ENCODE results near the gene EML1. TPM values are rescaled to one million over a fixed set of nuclear protein-coding genes. Genes with fewer than 3 reads are reported as not detected.
A peak's percentile ranks its signal among the peaks of the same experiment; 100 is the strongest.

EML1 gene
- total and polyA plus RNA-seq, 3 experiments from 2014 or later = 1.3 to 1.7 TPM; not detected in 1

GRCh38 chr14:99797231-99797630, 4.0 kb downstream of the EML1 start:
- POLR2A ChIA-PET = no interaction called here
- DNase-seq = no peak
- no peaks in the 10 kb centered on the region for H3K36me3 Mint-ChIP-seq
- Histone ChIP-seq H3K4me1 (ENCODE audit: insufficient read depth, low read length) (peaks cover 7% of the 10 kb centered on the region), H3K27me3 (ENCODE audit: insufficient read depth, low read length, poor library complexity, severe bottlenecking) (no peaks in the 10 kb centered on the region), H3K27ac (ENCODE audit: low read depth, low read length) (no peak overlapping the region), H3K4me3 (ENCODE audit: low read length) (no peak overlapping the region), H3K9me3 (ENCODE audit: low read length) (no peaks in the 10 kb centered on the region), H3K36me3 (ENCODE audit: insufficient read depth, low read length) (no peaks in the 10 kb centered on the region)
- H3K4me1 Mint-ChIP-seq = peaks cover 6 to 14% (median 14%) of the 10 kb centered on the region in 3 donors
- no peak overlapping the region for H3K4me3 Mint-ChIP-seq
- H3K27me3 Mint-ChIP-seq = peaks cover 18 to 63% of the 10 kb centered on the region in 2 donors
- no peaks in the 10 kb centered on the region for H3K9me3 Mint-ChIP-seq
- no peak overlapping the region for H3K27ac Mint-ChIP-seq
- CTCF ChIA-PET = interaction anchor here (1.2 kb wide), 1 partner anchor 10 kb away, joined by 3 read pairs; no protein-coding TSS in a partner anchor

GRCh38 chr14:99800781-99801180, 7.6 kb downstream of the EML1 start:
- H3K36me3 ChIP-seq (ENCODE audit: insufficient read depth, low read length) = no peaks in the 10 kb centered on the region
- CTCF ChIA-PET = no interaction called here
- H3K27ac ChIP-seq (ENCODE audit: low read depth, low read length) = no peak overlapping the region
- H3K9me3 ChIP-seq (ENCODE audit: low read length) = no peaks in the 10 kb centered on the region
- H3K27me3 Mint-ChIP-seq = peaks cover 23 to 72% of the 10 kb centered on the region in 2 donors
- H3K9me3 Mint-ChIP-seq = no peaks in the 10 kb centered on the region
- no peaks in the 10 kb centered on the region for H3K4me1 ChIP-seq (ENCODE audit: insufficient read depth, low read length)
- H3K4me1 Mint-ChIP-seq = no peaks in the 10 kb centered on the region
- POLR2A ChIA-PET = no interaction called here
- no peak for DNase-seq
- no peak overlapping the region for H3K4me3 ChIP-seq (ENCODE audit: low read length)
- no peaks in the 10 kb centered on the region for H3K36me3 Mint-ChIP-seq
- H3K4me3 Mint-ChIP-seq = no peak overlapping the region
- peaks cover 3% of the 10 kb centered on the region for H3K27me3 ChIP-seq (ENCODE audit: insufficient read depth, low read length, poor library complexity, severe bottlenecking)
- H3K27ac Mint-ChIP-seq = no peak overlapping the region

- DNase-seq = no peak
- no peaks in the 10 kb centered on the region for H3K4me1 ChIP-seq (ENCODE audit: insufficient read depth, low read length)
- H3K27me3 ChIP-seq (ENCODE audit: insufficient read depth, low read length, poor library complexity, severe bottlenecking) = peaks cover 3% of the 10 kb centered on the region
- Mint-ChIP-seq H3K9me3 (no peaks in the 10 kb centered on the region), H3K27me3 (peaks cover 25 to 74% of the 10 kb centered on the region in 2 donors), H3K27ac (peak overlapping the region in 1 of 8 donors; percentile 63), H3K4me3 (no peak overlapping the region), H3K4me1 (no peaks in the 10 kb centered on the region), H3K36me3 (no peaks in the 10 kb centered on the region)
- no peak overlapping the region for H3K27ac ChIP-seq (ENCODE audit: low read depth, low read length)
- H3K36me3 ChIP-seq (ENCODE audit: insufficient read depth, low read length) = no peaks in the 10 kb centered on the region
- POLR2A ChIA-PET = no interaction called here
- CTCF ChIA-PET = no interaction called here
- no peak overlapping the region for H3K4me3 ChIP-seq (ENCODE audit: low read length)
- H3K9me3 ChIP-seq (ENCODE audit: low read length) = no peaks in the 10 kb centered on the region
Measured at GRCh38 chr14:99802301-99803105, 9.3 kb downstream of the EML1 start.

GRCh38 chr14:99803106-99803775, 10.0 kb downstream of the EML1 start:
- Histone ChIP-seq H3K4me3 (ENCODE audit: low read length) (no peak overlapping the region), H3K9me3 (ENCODE audit: low read length) (no peaks in the 10 kb centered on the region), H3K4me1 (ENCODE audit: insufficient read depth, low read length) (no peaks in the 10 kb centered on the region), H3K27me3 (ENCODE audit: insufficient read depth, low read length, poor library complexity, severe bottlenecking) (peaks cover 5% of the 10 kb centered on the region), H3K27ac (ENCODE audit: low read depth, low read length) (no peak overlapping the region), H3K36me3 (ENCODE audit: insufficient read depth, low read length) (no peaks in the 10 kb centered on the region)
- H3K36me3 Mint-ChIP-seq = no peaks in the 10 kb centered on the region
- POLR2A ChIA-PET = interaction anchor here (0.5 kb wide), 1 partner anchor 204 kb away, joined by 5 read pairs; no protein-coding TSS in a partner anchor
- H3K27me3 Mint-ChIP-seq = peaks cover 26 to 73% of the 10 kb centered on the region in 2 donors
- H3K9me3 Mint-ChIP-seq = no peaks in the 10 kb centered on the region
- H3K4me1 Mint-ChIP-seq = no peaks in the 10 kb centered on the region
- no peak overlapping the region for H3K27ac Mint-ChIP-seq
- no peak for DNase-seq
- H3K4me3 Mint-ChIP-seq = no peak overlapping the region
- CTCF ChIA-PET = no interaction called here

- H3K27ac ChIP-seq (ENCODE audit: low read depth, low read length) = no peak overlapping the region
- H3K4me1 Mint-ChIP-seq = no peaks in the 10 kb centered on the region
- no peaks in the 10 kb centered on the region for H3K9me3 ChIP-seq (ENCODE audit: low read length)
- no peaks in the 10 kb centered on the region for H3K36me3 ChIP-seq (ENCODE audit: insufficient read depth, low read length)
- peaks cover 26 to 72% of the 10 kb centered on the region in 2 donors for H3K27me3 Mint-ChIP-seq
- H3K27me3 ChIP-seq (ENCODE audit: insufficient read depth, low read length, poor library complexity, severe bottlenecking) = peaks cover 5% of the 10 kb centered on the region
- no peaks in the 10 kb centered on the region for H3K9me3 Mint-ChIP-seq
- ChIA-PET CTCF (no interaction called here), POLR2A (interaction anchor here (0.5 kb wide), 1 partner anchor 203 kb away, joined by 5 read pairs; no protein-coding TSS in a partner anchor)
- no peaks in the 10 kb centered on the region for H3K4me1 ChIP-seq (ENCODE audit: insufficient read depth, low read length)
- no peak overlapping the region for H3K4me3 Mint-ChIP-seq
- no peak overlapping the region for H3K27ac Mint-ChIP-seq
- H3K4me3 ChIP-seq (ENCODE audit: low read length) = no peak overlapping the region
- H3K36me3 Mint-ChIP-seq = no peaks in the 10 kb centered on the region
- no peak for DNase-seq
Measured at GRCh38 chr14:99803803-99804202, 10.6 kb downstream of the EML1 start.

- Histone ChIP-seq H3K4me3 (ENCODE audit: low read length) (no peak overlapping the region), H3K27ac (ENCODE audit: low read depth, low read length) (no peak overlapping the region), H3K27me3 (ENCODE audit: insufficient read depth, low read length, poor library complexity, severe bottlenecking) (peaks cover 5% of the 10 kb centered on the region), H3K4me1 (ENCODE audit: insufficient read depth, low read length) (no peaks in the 10 kb centered on the region), H3K9me3 (ENCODE audit: low read length) (no peaks in the 10 kb centered on the region), H3K36me3 (ENCODE audit: insufficient read depth, low read length) (no peaks in the 10 kb centered on the region)
- POLR2A ChIA-PET = no interaction called here
- CTCF ChIA-PET = interaction anchor here (0.9 kb wide), 1 partner anchor 10 kb away, joined by 3 read pairs; no protein-coding TSS in a partner anchor
- Mint-ChIP-seq H3K9me3 (no peaks in the 10 kb centered on the region), H3K36me3 (no peaks in the 10 kb centered on the region), H3K4me1 (no peaks in the 10 kb centered on the region), H3K4me3 (no peak overlapping the region), H3K27ac (no peak overlapping the region), H3K27me3 (peaks cover 27 to 66% of the 10 kb centered on the region in 2 donors)
- DNase-seq = no peak
Measured at GRCh38 chr14:99805757-99806439, 12.7 kb downstream of the EML1 start.

GRCh38 chr14:99806836-99807235, 13.6 kb downstream of the EML1 start:
- CTCF ChIA-PET = interaction anchor here (0.9 to 1.0 kb wide), 2 partner anchors 10 to 28 kb away, joined by 3 read pairs; no protein-coding TSS in a partner anchor

More at GRCh38 chr14:99806836-99807235, 13.6 kb downstream of the EML1 start:
- H3K9me3 ChIP-seq (ENCODE audit: low read length) = no peaks in the 10 kb centered on the region
- H3K27me3 ChIP-seq (ENCODE audit: insufficient read depth, low read length, poor library complexity, severe bottlenecking) = peaks cover 5% of the 10 kb centered on the region
- no peak overlapping the region for H3K27ac ChIP-seq (ENCODE audit: low read depth, low read length)
- Mint-ChIP-seq H3K27me3 (peaks cover 29 to 68% of the 10 kb centered on the region in 2 donors), H3K4me3 (no peak overlapping the region), H3K36me3 (no peaks in the 10 kb centered on the region), H3K27ac (no peak overlapping the region), H3K4me1 (no peaks in the 10 kb centered on the region), H3K9me3 (no peaks in the 10 kb centered on the region)
- POLR2A ChIA-PET = no interaction called here
- H3K4me1 ChIP-seq (ENCODE audit: insufficient read depth, low read length) = no peaks in the 10 kb centered on the region
- H3K4me3 ChIP-seq (ENCODE audit: low read length) = no peak overlapping the region
- H3K36me3 ChIP-seq (ENCODE audit: insufficient read depth, low read length) = no peaks in the 10 kb centered on the region
- DNase-seq = no peak
